Right atrium auricular region (tissue), 2 donors: ENCODE results near the gene TEC. TPM values are rescaled to one million over a fixed set of nuclear protein-coding genes. Genes with fewer than 3 reads are reported as not detected.
A peak's percentile ranks its signal among the peaks of the same experiment; 100 is the strongest.

Source experiments
- DNase-seq: peaks from one replicate; pipeline ENCODE4 v3.0.0-alpha.2; 2019; ENCODE audit warnings: low spot score
- H3K27ac ChIP-seq, 2 donors: fragments of 200-600 bp; sonication (generic); 1 replicate in 1 of 2; 2 replicates in 1 of 2; pipeline ENCODE4 v1.5.1; 2016 to 2019
- H3K27me3 ChIP-seq, 2 donors: fragments of 200-600 bp; sonication (generic); one replicate each; pipeline versions ENCODE4 v1.5.1 to v1.6.0; 2017 to 2019
- H3K36me3 ChIP-seq: fragments of 200-600 bp; sonication (generic); one replicate; pipeline ENCODE4 v1.5.1; 2016
- H3K4me1 ChIP-seq, 2 donors: fragments of 200-600 bp; sonication (generic); one replicate each; pipeline versions ENCODE4 v1.5.1 to v1.6.0; 2017 to 2019
- H3K4me3 ChIP-seq, 2 donors: fragments of 200-600 bp; sonication (generic); 1 replicate in 1 of 2; 2 replicates in 1 of 2; pipeline ENCODE4 v1.5.1; 2017 to 2019; ENCODE audit warnings: mild to moderate bottlenecking in 1 of 2, moderate library complexity in 1 of 2
- H3K9me3 ChIP-seq, 2 donors: fragments of 200-600 bp; sonication (generic); one replicate each; pipeline ENCODE4 v1.5.1; 2019
- total RNA-seq, 2 donors: library from RNA; depleted of rRNA; stranded (reverse); fragments of >200 nt; gene quantifications; one replicate each; pipeline ENCODE4 v1.1.0, GENCODE V29; 2016
- TF ChIP-seq, protein P1 (sequence below), 2 donors: fragments of 200-600 bp; sonication (generic); IDR thresholded peaks; one replicate each; pipeline ENCODE4 v1.5.1; 2019; ENCODE audit warnings: antibody characterized with exemption in 2 of 2

The TEC gene
- total RNA-seq, 2 donors from 2014 or later = 1.1 to 1.3 TPM

GRCh38 chr4:48271626-48272025, 2.0 kb upstream of the TEC start:
- TF ChIP-seq, protein P1, sequence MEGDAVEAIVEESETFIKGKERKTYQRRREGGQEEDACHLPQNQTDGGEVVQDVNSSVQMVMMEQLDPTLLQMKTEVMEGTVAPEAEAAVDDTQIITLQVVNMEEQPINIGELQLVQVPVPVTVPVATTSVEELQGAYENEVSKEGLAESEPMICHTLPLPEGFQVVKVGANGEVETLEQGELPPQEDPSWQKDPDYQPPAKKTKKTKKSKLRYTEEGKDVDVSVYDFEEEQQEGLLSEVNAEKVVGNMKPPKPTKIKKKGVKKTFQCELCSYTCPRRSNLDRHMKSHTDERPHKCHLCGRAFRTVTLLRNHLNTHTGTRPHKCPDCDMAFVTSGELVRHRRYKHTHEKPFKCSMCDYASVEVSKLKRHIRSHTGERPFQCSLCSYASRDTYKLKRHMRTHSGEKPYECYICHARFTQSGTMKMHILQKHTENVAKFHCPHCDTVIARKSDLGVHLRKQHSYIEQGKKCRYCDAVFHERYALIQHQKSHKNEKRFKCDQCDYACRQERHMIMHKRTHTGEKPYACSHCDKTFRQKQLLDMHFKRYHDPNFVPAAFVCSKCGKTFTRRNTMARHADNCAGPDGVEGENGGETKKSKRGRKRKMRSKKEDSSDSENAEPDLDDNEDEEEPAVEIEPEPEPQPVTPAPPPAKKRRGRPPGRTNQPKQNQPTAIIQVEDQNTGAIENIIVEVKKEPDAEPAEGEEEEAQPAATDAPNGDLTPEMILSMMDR (IDR thresholded peaks at IDR 0.05) = no peak
- no peaks in the 10 kb centered on the region for H3K27me3 ChIP-seq
- H3K4me1 ChIP-seq = peaks cover 0 to 13% of the 10 kb centered on the region in 2 donors
- no peaks in the 10 kb centered on the region for H3K9me3 ChIP-seq
- no peaks in the 10 kb centered on the region for H3K36me3 ChIP-seq
- H3K27ac ChIP-seq = no peak overlapping the region
- no peak for DNase-seq
- H3K4me3 ChIP-seq = no peak overlapping the region

DNA sequence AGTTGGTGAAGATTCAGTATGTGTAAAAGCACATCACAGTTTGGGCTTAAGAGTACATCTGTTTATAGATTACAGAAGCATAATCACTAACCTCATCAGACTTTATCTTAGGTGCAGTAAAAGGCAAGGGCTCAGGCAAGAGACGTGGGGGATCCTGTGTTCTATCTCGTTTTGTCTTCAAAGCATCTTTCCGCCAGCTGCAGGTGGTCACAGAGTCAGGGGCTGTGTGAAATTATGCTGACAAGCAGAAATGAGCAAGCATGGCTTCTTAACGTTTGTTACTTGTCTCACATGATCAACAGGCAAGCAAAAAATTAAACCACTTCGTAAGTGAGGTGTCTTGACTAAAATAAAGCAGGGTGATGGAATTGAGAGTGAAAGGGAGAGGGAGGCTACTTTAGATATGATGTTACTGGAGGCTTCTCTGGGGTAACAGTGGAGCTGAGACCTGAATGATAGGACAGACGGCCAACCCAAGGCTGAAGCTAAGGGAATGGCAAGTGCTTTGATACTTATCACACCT, 1.4 kb upstream of the TEC start:
- Histone ChIP-seq H3K9me3 (no peaks in the 10 kb centered on the region), H3K36me3 (no peaks in the 10 kb centered on the region), H3K4me1 (peaks cover 0 to 13% of the 10 kb centered on the region in 2 donors), H3K4me3 (no peak overlapping the region), H3K27me3 (no peaks in the 10 kb centered on the region), H3K27ac (no peak overlapping the region)
- TF ChIP-seq, protein P1 (IDR thresholded peaks at IDR 0.05) = no peak
- no peak for DNase-seq

- Histone ChIP-seq H3K9me3 (no peaks in the 10 kb centered on the region), H3K4me3 (peak overlapping the region in 1 of 2 donors; percentile 92), H3K27me3 (no peaks in the 10 kb centered on the region), H3K4me1 (peaks cover 0 to 13% of the 10 kb centered on the region in 2 donors), H3K27ac (peak overlapping the region; percentile 83 to 84), H3K36me3 (no peaks in the 10 kb centered on the region)
- TF ChIP-seq, protein P1 (IDR thresholded peaks at IDR 0.05) = no peak
- no peak for DNase-seq
Observed at GRCh38 chr4:48270523-48270897, 872 bp upstream of the TEC start.

DNA sequence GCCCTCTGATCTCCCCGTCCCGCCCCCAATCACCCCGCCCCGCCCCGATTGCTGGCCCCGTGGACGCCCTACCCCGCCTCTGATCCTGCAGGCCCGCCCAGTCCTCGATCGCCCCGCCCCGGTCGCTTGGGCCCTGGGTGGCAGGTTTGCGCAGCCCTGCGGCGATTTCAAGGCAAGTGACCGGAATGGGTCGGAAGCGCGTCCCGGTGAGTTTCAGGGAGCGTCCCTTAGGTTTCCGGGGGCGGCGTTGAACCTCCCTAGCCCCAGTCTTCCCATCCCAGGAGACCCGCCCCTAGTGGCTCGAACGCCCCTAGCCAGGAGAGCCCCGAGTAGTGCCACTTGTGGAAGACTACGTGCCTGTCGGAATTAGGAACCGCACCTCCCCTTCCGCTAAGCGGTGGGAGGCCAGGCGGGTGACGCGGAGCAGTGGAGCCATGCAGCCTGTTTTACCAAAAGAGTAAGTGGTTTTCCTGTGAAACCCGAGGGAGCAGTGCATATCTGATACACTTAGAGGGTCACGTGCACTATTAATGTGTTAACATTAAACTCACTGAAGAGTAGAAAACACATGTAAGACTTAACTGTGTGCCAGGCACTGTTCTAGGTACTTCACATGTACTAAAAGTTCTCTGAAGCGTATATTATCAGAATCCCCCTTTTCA, 354 bp upstream of the TEC start:
- TF ChIP-seq, protein P1 (IDR thresholded peaks at IDR 0.05) = peak in 1 of 2 donors; percentile 45
- H3K4me1 ChIP-seq = peaks cover 0 to 13% of the 10 kb centered on the region in 2 donors
- peak; percentile 92 for DNase-seq
- peak overlapping the region; percentile 80 to 92 for H3K4me3 ChIP-seq
- H3K27me3 ChIP-seq = no peaks in the 10 kb centered on the region
- H3K9me3 ChIP-seq = no peaks in the 10 kb centered on the region
- H3K27ac ChIP-seq = peak overlapping the region; percentile 83 to 84
- H3K36me3 ChIP-seq = no peaks in the 10 kb centered on the region

GRCh38 chr4:48267574-48267973, 2.1 kb downstream of the TEC start:
- H3K27me3 ChIP-seq = no peaks in the 10 kb centered on the region
- TF ChIP-seq, protein P1 (IDR thresholded peaks at IDR 0.05) = no peak
- H3K27ac ChIP-seq = no peak overlapping the region
- peaks cover 0 to 13% of the 10 kb centered on the region in 2 donors for H3K4me1 ChIP-seq
- H3K9me3 ChIP-seq = no peaks in the 10 kb centered on the region
- H3K36me3 ChIP-seq = no peaks in the 10 kb centered on the region
- no peak overlapping the region for H3K4me3 ChIP-seq
- no peak for DNase-seq
